ENCODE results near the gene MINPP1.

DNA sequence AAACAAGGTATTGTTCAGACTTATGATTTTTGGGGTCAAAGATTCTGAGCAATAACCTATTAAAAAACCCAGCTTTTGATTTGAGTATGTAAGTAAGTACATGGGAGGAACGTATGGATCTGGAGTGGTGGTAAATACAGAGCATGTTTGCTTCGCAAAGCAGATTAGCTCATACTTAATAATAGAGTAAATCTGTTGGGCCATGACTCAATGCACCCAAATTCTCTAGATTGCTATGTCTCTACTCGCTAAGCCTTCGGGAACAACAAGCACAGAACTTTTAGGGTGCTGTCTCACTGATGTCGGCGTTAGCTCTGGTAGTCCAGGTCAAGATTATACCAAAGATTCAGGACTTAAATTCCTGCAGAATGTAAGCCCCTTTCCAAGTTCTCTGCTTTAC is 807 bp upstream of the MINPP1 start:
- TF ChIP-seq TCF7L2 (IDR thresholded peaks at IDR 0.05; ENCODE audit: borderline replicate concordance, extremely low read depth, insufficient read depth, insufficient read length) = no peak
- TF ChIP-seq, protein P1, sequence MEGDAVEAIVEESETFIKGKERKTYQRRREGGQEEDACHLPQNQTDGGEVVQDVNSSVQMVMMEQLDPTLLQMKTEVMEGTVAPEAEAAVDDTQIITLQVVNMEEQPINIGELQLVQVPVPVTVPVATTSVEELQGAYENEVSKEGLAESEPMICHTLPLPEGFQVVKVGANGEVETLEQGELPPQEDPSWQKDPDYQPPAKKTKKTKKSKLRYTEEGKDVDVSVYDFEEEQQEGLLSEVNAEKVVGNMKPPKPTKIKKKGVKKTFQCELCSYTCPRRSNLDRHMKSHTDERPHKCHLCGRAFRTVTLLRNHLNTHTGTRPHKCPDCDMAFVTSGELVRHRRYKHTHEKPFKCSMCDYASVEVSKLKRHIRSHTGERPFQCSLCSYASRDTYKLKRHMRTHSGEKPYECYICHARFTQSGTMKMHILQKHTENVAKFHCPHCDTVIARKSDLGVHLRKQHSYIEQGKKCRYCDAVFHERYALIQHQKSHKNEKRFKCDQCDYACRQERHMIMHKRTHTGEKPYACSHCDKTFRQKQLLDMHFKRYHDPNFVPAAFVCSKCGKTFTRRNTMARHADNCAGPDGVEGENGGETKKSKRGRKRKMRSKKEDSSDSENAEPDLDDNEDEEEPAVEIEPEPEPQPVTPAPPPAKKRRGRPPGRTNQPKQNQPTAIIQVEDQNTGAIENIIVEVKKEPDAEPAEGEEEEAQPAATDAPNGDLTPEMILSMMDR (IDR thresholded peaks at IDR 0.05 in 2 of 3, conservative IDR thresholded peaks at IDR 0.05 in 1 of 3; ENCODE audit: borderline replicate concordance in 1 of 3, insufficient read depth in 1 of 3, low read depth in 2 of 3, low read length in 2 of 3) = no peak
- no peak for TF ChIP-seq POLR2A (IDR thresholded peaks at IDR 0.05; ENCODE audit: borderline replicate concordance, extremely low read depth, insufficient read depth, insufficient read length)
- TF ChIP-seq SRF (IDR thresholded peaks at IDR 0.05; ENCODE audit: low read depth) = no peak
